Panc1 (cell line): Measurements from ENCODE around the gene RIN2. TPM values are rescaled to one million over a fixed set of nuclear protein-coding genes. Genes with fewer than 3 reads are reported as not detected.

Source experiments
- ATAC-seq: fragments of 200-7000 bp; cut with Tn5 transposase; 2 replicates; pipeline ENCODE4 v1.9.1; 2020; ENCODE audit warnings: mild to moderate bottlenecking, moderate library complexity
- BruUV-seq: library from RNA; stranded (reverse); fragments of 400-500 nt; replicated peaks from 2 replicates; lab custom pipeline; 2021; lab: Mats Ljungman, UMichigan
- CTCF ChIA-PET: fragments of 300-600 bp; sonication (Branson Sonifier 250); formaldehyde crosslinking; loops from one replicate; lab custom pipeline; 2022; ENCODE audit warnings: antibody characterized with exemption; lab: Charles Lee
- POLR2A ChIA-PET: fragments of 300-600 bp; sonication (Branson Sonifier 250); formaldehyde crosslinking; loops from one replicate; lab custom pipeline; 2022; ENCODE audit warnings: antibody characterized with exemption; lab: Charles Lee
- DNase-seq: peaks from one replicate; pipeline ENCODE4 v3.0.0-alpha.2; 2010; ENCODE audit warnings: low read depth, low spot score
- H3K27ac ChIP-seq: 2 replicates; pipeline ENCODE4 v1.5.1; 2011; ENCODE audit warnings: mild to moderate bottlenecking, low read length, inconsistent platforms
- H3K27me3 ChIP-seq: fragments of 200-500 bp; sonication (Bioruptor generic); 2 replicates; pipeline ENCODE4 v1.6.0; 2014; ENCODE audit warnings: low read length, inconsistent platforms; ENCODE audit not compliant: control insufficient read depth, insufficient read depth
- H3K36me3 ChIP-seq: fragments of 200-500 bp; sonication (Bioruptor generic); 2 replicates; pipeline ENCODE4 v1.5.1; 2014; ENCODE audit warnings: inconsistent platforms, mild to moderate bottlenecking, low read length, moderate library complexity; ENCODE audit not compliant: control insufficient read depth, insufficient read depth
- H3K4me1 ChIP-seq: 2 replicates; pipeline ENCODE4 v1.5.1; 2011; ENCODE audit warnings: inconsistent platforms, mild to moderate bottlenecking, low read length, moderate library complexity; ENCODE audit not compliant: control insufficient read depth, insufficient read depth
- H3K4me3 ChIP-seq, 2 experiments: 2 replicates each; pipeline ENCODE4 v1.5.1; 2011 to 2012; ENCODE audit warnings: low read depth in 2 of 2, low read length in 2 of 2, mild to moderate bottlenecking in 2 of 2, inconsistent platforms in 1 of 2, moderate library complexity in 1 of 2
- H3K9me3 ChIP-seq: fragments of 200-500 bp; sonication (Bioruptor generic); 2 replicates; pipeline ENCODE4 v1.5.1; 2014; ENCODE audit warnings: low read depth, mild to moderate bottlenecking, inconsistent platforms, low read length, moderate library complexity; ENCODE audit not compliant: control insufficient read depth, insufficient read depth
- CTCF ChIP-seq: fragments of 450-650 bp; IDR thresholded peaks from 2 replicates; pipeline ENCODE4 v1.5.1; 2017; ENCODE audit warnings: mild to moderate bottlenecking
- POLR2AphosphoS5 ChIP-seq: IDR thresholded peaks from 2 replicates; pipeline ENCODE4 v1.6.1; 2012; ENCODE audit warnings: mild to moderate bottlenecking, low read depth, low read length, moderate library complexity
- REST ChIP-seq, 2 experiments: IDR thresholded peaks; 2 replicates each; pipeline ENCODE4 v1.6.1; 2011 to 2012; ENCODE audit warnings: low read depth in 2 of 2, control low read depth in 1 of 2, low read length in 1 of 2, mild to moderate bottlenecking in 1 of 2, moderate library complexity in 1 of 2; ENCODE audit not compliant: insufficient read depth in 1 of 2
- SIN3A ChIP-seq: IDR thresholded peaks from 2 replicates; pipeline ENCODE4 v1.6.1; 2012; ENCODE audit warnings: low read depth, mild to moderate bottlenecking, low read length, moderate library complexity, borderline replicate concordance; ENCODE audit not compliant: insufficient read depth
- TCF7L2 ChIP-seq: IDR thresholded peaks from 2 replicates; pipeline ENCODE4 v1.6.1; 2011; ENCODE audit warnings: mild to moderate bottlenecking, low read depth, low read length, inconsistent platforms
- in situ Hi-C: cut with HindIII; loops from 2 replicates; pipeline ENCODE4 v1.10.0; 2016; ENCODE audit warnings: low sequenced_read_pairs, low pct_unique_long_range_greater_than_20kb
- intact Hi-C: fragments of 100-400 bp; cut with micrococcal nuclease; formaldehyde crosslinking; loops from one replicate; pipeline ENCODE4 v1.10.0; 2022; ENCODE audit not compliant: unreplicated experiment
- total RNA-seq: library from RNA; stranded (reverse); gene quantifications from one replicate; pipeline ENCODE4 v1.2.1, GENCODE V29; 2021; ENCODE audit not compliant: unreplicated experiment

RIN2 gene
- total RNA-seq, 1 experiment from 2014 or later: 25.0 TPM

GRCh38 chr20:19740512-19740911 lies 17.5 kb upstream of the RIN2 start:
- DNase-seq (no peak), ATAC-seq (no peak)
- H3K27me3 ChIP-seq: no peaks in the 10 kb centered on the region
- no peaks in the 10 kb centered on the region for H3K36me3 ChIP-seq
- H3K4me1 ChIP-seq: peaks cover 11% of the 10 kb centered on the region
- in situ Hi-C loops: no loop called here
- ChIA-PET POLR2A (no interaction called here), CTCF (no interaction called here)
- no TSS peak for BruUV-seq
- H3K27ac ChIP-seq: no peak overlapping the region
- no peaks in the 10 kb centered on the region for H3K9me3 ChIP-seq
- intact Hi-C loops: no loop called here
- no peak overlapping the region for H3K4me3 ChIP-seq
- TF ChIP-seq CTCF (no peak), SIN3A (no peak), TCF7L2 (no peak), POLR2AphosphoS5 (no peak), REST (IDR thresholded peaks at IDR 0.05; ENCODE audit: insufficient read depth in 1 of 2, low read depth in 2 of 2, low read length in 1 of 2) (no peak)

DNA sequence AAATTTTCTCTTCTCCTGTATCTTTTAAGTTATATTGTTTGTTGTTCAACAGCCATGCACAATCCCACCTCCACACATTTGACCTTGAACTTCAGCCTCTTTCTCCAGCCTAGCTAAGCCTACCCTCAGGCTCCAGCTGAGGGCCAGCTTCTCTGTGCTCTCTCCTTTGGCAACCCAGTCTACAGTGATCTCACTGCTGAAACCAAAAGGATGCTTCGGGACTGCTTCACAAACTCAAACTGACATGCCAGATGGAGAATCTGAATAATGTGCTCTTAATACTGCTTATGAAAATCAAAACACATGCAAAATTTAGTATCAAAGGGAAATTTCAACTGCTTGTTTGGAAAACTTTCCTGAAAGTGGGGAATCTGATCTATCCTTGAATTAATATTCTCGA lies 16.1 kb upstream of the RIN2 start:
- in situ Hi-C loops: no loop called here
- no peak overlapping the region for H3K27ac ChIP-seq
- no peak for ATAC-seq

More for the DNA sequence above, 16.1 kb upstream of the RIN2 start:
- no TSS peak for BruUV-seq
- ChIA-PET POLR2A (no interaction called here), CTCF (no interaction called here)
- no peaks in the 10 kb centered on the region for H3K27me3 ChIP-seq
- no peak for DNase-seq
- peaks cover 4% of the 10 kb centered on the region; the same call in 1 of the 2 replicates for H3K9me3 ChIP-seq
- intact Hi-C loops: no loop called here
- TF ChIP-seq SIN3A: no peak
- TF ChIP-seq REST (IDR thresholded peaks at IDR 0.05; ENCODE audit: insufficient read depth in 1 of 2, low read depth in 2 of 2, low read length in 1 of 2): no peak
- TF ChIP-seq TCF7L2: no peak
- no peak for TF ChIP-seq POLR2AphosphoS5
- no peak for TF ChIP-seq CTCF
- H3K4me3 ChIP-seq: no peak overlapping the region
- no peaks in the 10 kb centered on the region for H3K36me3 ChIP-seq
- H3K4me1 ChIP-seq: peaks cover 6% of the 10 kb centered on the region
